CD4-positive, alpha-beta T cell treated with Interferon alpha-2 for 1 hour (primary cell): ENCODE measurements around the gene OR6N2.

Source experiments
- DNase-seq, 2 donors: peaks; one replicate each; pipeline ENCODE4 v3.0.0-alpha.2; 2020 to 2022

The OR6N2 gene

GRCh38 chr1:158781104-158781503 lies at the start of gene OR6N2:
Gene OR6N2, minus strand, starts transcription at chr1:158781204. Its CDS starts 3,569 bp downstream, at chr1:158777635.
- DNase-seq, result no peak

- no peak for DNase-seq
Observed at GRCh38 chr1:158830074-158830677, 49.2 kb upstream of the OR6N2 start.

GRCh38 chr1:158821723-158822122 lies 40.7 kb upstream of the OR6N2 start:
- no peak for DNase-seq

- peak in 1 of 2 donors; percentile 36 for DNase-seq
Observed at GRCh38 chr1:158819461-158820443, 38.7 kb upstream of the OR6N2 start.

GRCh38 chr1:158818975-158819431 lies 38.0 kb upstream of the OR6N2 start:
- DNase-seq, result no peak

- DNase-seq, result no peak
Observed at GRCh38 chr1:158818560-158818959, 37.6 kb upstream of the OR6N2 start.

GRCh38 chr1:158814970-158815369 lies 34.0 kb upstream of the OR6N2 start:
- DNase-seq, result no peak

GRCh38 chr1:158813164-158813563 lies 32.2 kb upstream of the OR6N2 start:
- DNase-seq, result no peak

- no peak for DNase-seq
Observed at GRCh38 chr1:158812336-158812735, 31.3 kb upstream of the OR6N2 start.

GRCh38 chr1:158810311-158810710 lies 29.3 kb upstream of the OR6N2 start:
- no peak for DNase-seq

- no peak for DNase-seq
Observed at GRCh38 chr1:158809862-158810261, 28.9 kb upstream of the OR6N2 start.

- no peak for DNase-seq
Observed at GRCh38 chr1:158809256-158809655, 28.3 kb upstream of the OR6N2 start.

GRCh38 chr1:158806916-158807536 lies 26.0 kb upstream of the OR6N2 start:
- DNase-seq, result no peak

GRCh38 chr1:158803678-158804077 lies 22.7 kb upstream of the OR6N2 start:
- no peak for DNase-seq

- no peak for DNase-seq
Observed at GRCh38 chr1:158801396-158801795, 20.4 kb upstream of the OR6N2 start.

GRCh38 chr1:158800526-158800925 lies 19.5 kb upstream of the OR6N2 start:
- DNase-seq, result no peak

GRCh38 chr1:158799689-158800088 lies 18.7 kb upstream of the OR6N2 start:
- DNase-seq, result no peak

GRCh38 chr1:158798531-158798930 lies 17.5 kb upstream of the OR6N2 start:
- no peak for DNase-seq

- no peak for DNase-seq
Observed at GRCh38 chr1:158794247-158794646, 13.2 kb upstream of the OR6N2 start.

- DNase-seq, result peak; percentile 21 to 59
Observed at GRCh38 chr1:158793604-158794003, 12.6 kb upstream of the OR6N2 start.

GRCh38 chr1:158771950-158772866 lies 8.8 kb downstream of the OR6N2 start, which contains the start of gene OR6N1:
Gene OR6N1, minus strand, starts transcription at chr1:158772195. Its CDS starts 5,513 bp downstream, at chr1:158766682.
- no peak for DNase-seq

- DNase-seq, result no peak
Observed at GRCh38 chr1:158754420-158754819, 26.6 kb downstream of the OR6N2 start, which contains the start of gene OR6K6. Gene OR6K6, plus strand, starts transcription at chr1:158754720. Its CDS starts 168 bp downstream, at chr1:158754888.
